HG02571 (cell line): ENCODE data around the gene CXCL6.

Experiments
- ATAC-seq: cut with Tn5 transposase; IDR thresholded peaks from one replicate; pipeline ENCODE4 v1.9.1; 2021; ENCODE audit warnings: mild to moderate bottlenecking, moderate library complexity; ENCODE audit not compliant: unreplicated experiment

Gene CXCL6

GRCh38 chr4:73865431-73866096 is 29.1 kb downstream of the CXCL6 start:
- no peak for ATAC-seq

GRCh38 chr4:73866246-73866645 is 29.8 kb downstream of the CXCL6 start:
- no peak for ATAC-seq

GRCh38 chr4:73867783-73868182 is 31.3 kb downstream of the CXCL6 start:
- ATAC-seq, result no peak

- ATAC-seq, result no peak
Observed at GRCh38 chr4:73868206-73869129, 32.0 kb downstream of the CXCL6 start.

GRCh38 chr4:73869130-73870055 is 32.9 kb downstream of the CXCL6 start, which contains the start of gene CXCL1:
CXCL1 (plus strand) TSS chr4:73869393; CDS start chr4:73869471, 78 bp downstream.
- ATAC-seq, result no peak

GRCh38 chr4:73870260-73870659 is 33.8 kb downstream of the CXCL6 start:
- ATAC-seq, result no peak

GRCh38 chr4:73870768-73871167 is 34.3 kb downstream of the CXCL6 start:
- no peak for ATAC-seq

GRCh38 chr4:73871511-73872310 is 35.2 kb downstream of the CXCL6 start:
- ATAC-seq, result no peak

GRCh38 chr4:73872316-73873108 is 36.0 kb downstream of the CXCL6 start:
- ATAC-seq, result no peak

- no peak for ATAC-seq
Observed at GRCh38 chr4:73874386-73874785, 37.9 kb downstream of the CXCL6 start.

GRCh38 chr4:73875401-73875800 is 38.9 kb downstream of the CXCL6 start:
- no peak for ATAC-seq

- ATAC-seq, result no peak
Observed at GRCh38 chr4:73883306-73883705, 46.8 kb downstream of the CXCL6 start.

GRCh38 chr4:73885574-73886267 is 49.2 kb downstream of the CXCL6 start:
- no peak for ATAC-seq
